ENCODE measurements around the gene C2CD4B. TPM values are rescaled to one million over a fixed set of nuclear protein-coding genes. Genes with fewer than 3 reads are reported as not detected.

The C2CD4B gene, protein sequence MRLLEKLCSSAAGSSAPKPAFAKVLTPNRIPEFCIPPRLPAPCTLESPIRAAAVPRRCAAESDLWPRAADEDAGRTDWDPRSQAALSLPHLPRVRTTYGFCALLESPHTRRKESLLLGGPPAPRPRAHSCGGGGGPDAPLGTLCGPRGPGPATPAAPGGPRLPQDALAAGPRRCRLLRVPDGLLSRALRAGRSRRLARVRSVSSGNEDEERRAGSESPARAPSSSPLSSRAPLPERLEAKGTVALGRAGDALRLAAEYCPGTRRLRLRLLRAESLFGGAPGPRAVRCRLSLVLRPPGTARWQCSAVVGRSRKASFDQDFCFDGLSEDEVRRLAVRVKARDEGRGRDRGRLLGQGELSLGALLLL
- total RNA-seq, result 0.09 TPM in 1 of 2 replicates, not detected in the other

GRCh38 chr15:62165104-62165792, at the start of gene C2CD4B:
C2CD4B (minus strand) TSS chr15:62165285; CDS start chr15:62164984, 301 bp downstream.
- intact Hi-C loops (cut with micrococcal nuclease), result no loop called here

- intact Hi-C loops (cut with micrococcal nuclease), result no loop called here
These were observed 47.7 kb upstream of the C2CD4B start for GRCh38 chr15:62212741-62213140.

DNA sequence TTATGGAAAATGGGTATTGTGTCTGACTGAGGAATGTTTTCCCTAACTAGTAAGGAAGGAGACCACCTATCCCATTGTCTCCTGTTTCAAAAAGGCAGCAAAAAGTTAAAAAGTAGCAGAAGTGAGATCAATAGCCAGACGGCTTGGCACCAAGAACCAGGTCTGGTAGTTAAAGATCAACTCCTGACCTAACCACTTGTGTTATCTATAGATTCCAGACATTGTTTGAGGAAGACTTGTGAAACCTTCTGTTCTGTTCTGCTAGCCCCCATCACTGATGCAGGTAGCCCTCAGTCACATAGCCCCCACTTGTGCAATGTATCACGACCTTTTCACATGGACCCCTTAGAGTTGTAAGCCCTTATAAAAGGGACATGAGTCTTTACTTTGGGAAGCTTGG, 46.3 kb upstream of the C2CD4B start:
- intact Hi-C loops (cut with micrococcal nuclease), result no loop called here

- intact Hi-C loops (cut with micrococcal nuclease), result no loop called here
These were observed 44.7 kb upstream of the C2CD4B start for GRCh38 chr15:62209821-62210220.

DNA sequence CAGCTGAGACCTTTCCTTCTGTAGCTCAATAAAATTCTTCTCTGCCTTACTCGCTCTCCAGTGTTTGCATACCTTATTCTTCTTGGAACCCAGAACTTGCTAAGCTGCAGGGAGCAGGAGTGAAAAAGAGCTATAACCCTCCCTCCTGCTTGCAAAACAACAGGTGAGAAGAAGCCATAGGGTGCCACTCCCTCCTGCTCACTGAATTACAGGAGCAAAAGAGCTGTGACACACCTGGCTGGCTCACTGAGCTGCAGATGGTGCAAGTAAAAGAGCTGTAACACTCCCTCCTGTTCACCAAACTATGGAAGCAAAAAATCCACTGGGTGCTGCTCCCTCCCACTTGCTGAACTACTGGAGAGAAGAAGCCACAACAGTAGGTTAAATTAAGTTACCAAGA, 44.2 kb upstream of the C2CD4B start:
- intact Hi-C loops (cut with micrococcal nuclease), result no loop called here

DNA sequence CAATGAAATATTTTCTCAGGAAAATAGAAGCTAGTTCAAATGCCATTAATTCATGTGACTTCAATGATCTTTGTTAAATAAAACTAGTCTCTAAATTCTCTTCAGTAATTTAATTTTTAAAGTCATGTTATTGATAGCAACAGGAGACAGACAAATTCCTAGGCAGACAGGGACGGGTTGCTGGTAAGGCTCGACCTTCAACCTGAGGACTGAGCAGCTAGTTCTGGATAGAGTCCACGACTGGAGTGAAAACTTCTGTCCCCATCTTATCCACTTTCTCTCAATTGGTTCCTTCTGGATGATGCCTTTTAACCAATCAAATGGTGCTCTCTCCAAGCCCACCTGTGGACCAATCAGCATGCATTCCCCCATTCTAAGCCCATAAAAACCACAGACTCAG, 43.8 kb upstream of the C2CD4B start:
- intact Hi-C loops (cut with micrococcal nuclease), result no loop called here

GRCh38 chr15:62208367-62208766, 43.3 kb upstream of the C2CD4B start:
- intact Hi-C loops (cut with micrococcal nuclease), result no loop called here

- intact Hi-C loops (cut with micrococcal nuclease), result no loop called here
These were observed 25.6 kb upstream of the C2CD4B start for GRCh38 chr15:62190675-62191074.

DNA sequence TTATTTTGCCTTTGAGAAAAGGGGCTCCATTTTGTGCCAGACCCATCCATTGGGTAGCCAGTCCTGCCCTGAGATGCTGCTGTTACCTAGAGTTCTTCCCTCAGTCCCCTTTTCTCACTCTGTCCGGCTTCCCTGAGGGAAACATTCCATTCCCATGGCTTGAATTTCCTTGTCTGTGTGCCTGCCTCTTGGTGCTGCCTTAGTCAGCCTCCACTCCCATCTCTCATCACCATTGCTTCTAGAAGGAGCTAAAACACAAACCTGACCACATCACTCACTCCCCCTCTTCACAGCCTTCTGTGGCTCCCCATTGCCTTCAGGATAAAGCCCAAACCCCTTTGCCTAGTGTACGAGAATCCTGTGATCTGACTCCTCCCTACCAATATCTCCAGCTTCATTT, 25.2 kb upstream of the C2CD4B start:
- intact Hi-C loops (cut with micrococcal nuclease), result no loop called here

DNA sequence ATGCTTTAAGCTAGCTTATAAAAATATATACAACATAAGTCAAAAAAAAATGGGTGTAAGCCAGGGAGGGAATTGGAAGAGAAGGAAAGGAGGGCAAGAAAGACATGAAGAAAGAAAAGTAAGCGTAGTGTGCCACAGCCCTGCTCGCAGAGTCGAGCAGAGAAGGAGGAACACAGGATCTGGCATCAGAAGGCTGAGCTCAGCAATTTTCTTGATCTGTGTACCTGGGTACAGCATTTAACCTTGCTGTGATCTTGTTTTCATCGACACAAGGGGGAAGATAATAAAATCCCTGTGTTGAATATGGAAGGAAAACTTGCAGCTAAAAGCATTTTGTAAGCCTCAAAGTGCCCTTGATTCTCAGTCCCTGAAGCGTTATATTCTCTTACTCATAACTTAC, 23.7 kb upstream of the C2CD4B start:
- intact Hi-C loops (cut with micrococcal nuclease), result no loop called here

- intact Hi-C loops (cut with micrococcal nuclease), result no loop called here
These were observed 22.8 kb upstream of the C2CD4B start for GRCh38 chr15:62187910-62188309.

GRCh38 chr15:62187425-62187824, 22.3 kb upstream of the C2CD4B start:
- intact Hi-C loops (cut with micrococcal nuclease), result no loop called here

- intact Hi-C loops (cut with micrococcal nuclease), result no loop called here
These were observed 21.5 kb upstream of the C2CD4B start for GRCh38 chr15:62186578-62186977.

DNA sequence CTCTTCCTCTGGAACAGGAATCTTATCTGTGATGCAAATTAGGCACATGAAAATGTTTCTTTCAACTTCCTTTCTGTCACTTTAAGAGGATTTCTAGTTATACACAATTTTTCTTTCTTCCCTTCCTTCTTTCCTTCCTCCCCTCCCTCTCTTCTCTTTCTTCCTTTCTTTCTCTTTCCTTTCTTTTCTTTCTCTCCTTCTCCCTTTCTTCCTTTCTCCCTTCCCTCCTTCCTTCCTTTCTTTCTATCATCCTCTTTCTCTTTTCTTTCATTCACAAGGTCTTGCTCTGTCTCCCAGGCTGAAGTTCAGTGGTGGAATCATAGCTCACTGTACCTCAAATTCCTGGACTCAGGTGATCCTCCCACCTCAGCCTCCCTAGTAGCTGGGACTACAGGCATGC, 18.0 kb upstream of the C2CD4B start:
- intact Hi-C loops (cut with micrococcal nuclease), result no loop called here

GRCh38 chr15:62173215-62173614, 8.1 kb upstream of the C2CD4B start:
- intact Hi-C loops (cut with micrococcal nuclease), result no loop called here

DNA sequence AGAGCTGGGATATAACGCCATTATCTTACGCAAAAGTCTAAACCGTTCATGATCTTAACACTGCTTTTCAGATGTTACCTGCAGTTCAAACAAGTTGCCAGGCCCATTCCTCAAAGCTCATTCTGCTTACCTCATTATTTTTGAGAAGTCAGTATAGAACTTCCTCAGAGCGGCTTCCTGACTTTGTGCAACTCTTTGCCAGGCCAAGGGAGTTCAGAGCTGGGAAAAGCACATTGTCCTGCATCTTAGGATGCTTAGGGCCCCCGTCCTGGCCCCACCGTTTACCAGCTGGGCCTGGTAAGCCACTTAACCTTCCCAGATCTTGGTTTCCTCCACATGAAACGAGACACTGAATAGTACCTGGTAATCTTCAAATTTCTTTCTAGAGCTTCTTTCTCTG, 6.8 kb upstream of the C2CD4B start:
- intact Hi-C loops (cut with micrococcal nuclease), result no loop called here

DNA sequence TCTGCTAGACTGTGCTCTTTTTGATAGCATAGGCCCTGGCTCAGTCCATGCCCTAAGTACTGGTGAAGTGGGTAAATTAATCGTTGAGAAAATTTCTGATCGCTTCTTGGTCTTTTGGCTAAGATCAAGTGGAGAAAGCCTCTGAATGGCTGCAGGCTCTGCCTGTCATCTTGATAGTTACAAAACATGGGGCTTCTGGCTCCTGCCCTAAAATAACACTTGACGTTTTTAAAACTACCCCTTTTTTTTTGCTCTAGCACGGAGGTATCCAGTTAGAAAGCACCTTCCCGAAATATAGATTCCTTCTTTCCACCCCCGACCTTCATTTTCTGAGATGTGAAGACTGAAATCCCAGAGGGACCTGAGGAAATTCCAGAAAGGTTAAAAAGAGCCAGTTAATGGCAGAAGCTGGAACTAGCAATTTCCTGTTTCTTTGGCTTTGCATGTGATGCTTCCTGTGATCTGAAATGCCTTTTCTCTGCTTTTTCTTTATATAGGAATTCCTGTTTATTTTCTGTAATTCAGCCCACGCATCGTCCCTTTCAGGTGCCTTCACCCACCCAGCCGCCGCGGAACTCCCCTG, 799 bp upstream of the C2CD4B start:
- intact Hi-C loops (cut with micrococcal nuclease), result no loop called here

DNA sequence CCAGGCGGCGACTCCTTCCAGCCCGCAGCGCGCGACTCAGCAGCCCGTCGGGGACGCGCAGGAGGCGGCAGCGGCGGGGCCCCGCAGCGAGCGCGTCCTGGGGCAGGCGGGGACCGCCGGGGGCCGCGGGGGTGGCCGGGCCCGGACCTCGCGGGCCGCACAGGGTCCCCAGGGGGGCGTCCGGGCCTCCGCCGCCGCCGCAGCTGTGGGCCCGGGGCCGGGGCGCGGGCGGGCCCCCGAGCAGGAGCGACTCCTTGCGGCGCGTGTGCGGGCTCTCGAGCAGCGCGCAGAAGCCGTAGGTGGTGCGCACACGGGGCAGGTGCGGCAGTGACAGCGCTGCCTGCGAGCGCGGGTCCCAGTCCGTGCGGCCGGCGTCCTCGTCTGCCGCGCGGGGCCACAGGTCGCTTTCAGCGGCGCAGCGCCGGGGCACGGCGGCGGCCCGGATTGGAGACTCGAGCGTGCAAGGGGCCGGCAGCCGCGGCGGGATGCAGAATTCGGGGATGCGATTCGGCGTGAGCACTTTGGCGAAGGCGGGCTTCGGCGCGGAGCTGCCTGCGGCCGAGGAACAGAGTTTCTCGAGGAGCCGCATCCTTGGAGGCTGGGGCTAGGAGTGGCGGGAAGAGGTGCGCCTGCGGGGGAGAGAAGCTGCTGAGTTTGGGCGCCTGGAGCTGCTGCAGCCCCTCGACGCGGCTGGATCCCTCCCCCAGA, 535 bp downstream of the C2CD4B start:
- intact Hi-C loops (cut with micrococcal nuclease), result no loop called here

DNA sequence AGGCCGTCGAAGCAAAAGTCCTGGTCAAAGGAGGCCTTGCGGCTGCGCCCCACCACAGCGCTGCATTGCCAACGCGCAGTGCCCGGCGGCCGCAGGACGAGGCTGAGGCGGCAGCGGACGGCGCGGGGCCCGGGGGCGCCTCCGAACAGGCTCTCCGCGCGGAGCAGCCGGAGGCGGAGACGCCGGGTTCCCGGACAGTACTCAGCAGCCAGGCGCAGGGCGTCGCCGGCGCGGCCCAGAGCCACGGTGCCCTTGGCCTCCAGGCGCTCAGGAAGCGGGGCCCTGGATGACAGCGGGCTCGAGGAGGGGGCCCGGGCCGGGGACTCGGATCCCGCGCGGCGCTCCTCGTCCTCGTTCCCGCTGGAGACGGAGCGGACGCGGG, 1.1 kb downstream of the C2CD4B start:
- intact Hi-C loops (cut with micrococcal nuclease), result no loop called here

- intact Hi-C loops (cut with micrococcal nuclease), result no loop called here
These were observed 1.6 kb downstream of the C2CD4B start for GRCh38 chr15:62163397-62164013.

DNA sequence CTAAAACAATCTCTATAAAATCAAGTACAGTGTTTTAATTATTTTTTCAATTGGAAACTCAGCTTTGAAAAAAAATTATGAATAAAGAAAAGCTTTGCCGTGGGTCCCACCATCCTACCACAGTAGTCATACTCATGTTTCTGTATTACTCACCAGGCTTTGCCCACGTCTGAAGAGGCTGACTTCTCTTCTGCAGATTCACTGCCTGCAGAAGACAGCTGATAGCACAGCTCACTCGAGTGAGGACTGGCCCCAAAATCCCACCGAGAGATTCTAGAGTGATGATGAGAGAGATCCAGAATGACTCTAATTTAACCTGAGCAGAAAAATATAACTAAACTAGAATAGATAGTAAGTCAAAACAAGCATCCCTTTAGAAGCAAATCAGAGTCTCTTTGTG, 11.9 kb downstream of the C2CD4B start:
- intact Hi-C loops (cut with micrococcal nuclease), result no loop called here

DNA sequence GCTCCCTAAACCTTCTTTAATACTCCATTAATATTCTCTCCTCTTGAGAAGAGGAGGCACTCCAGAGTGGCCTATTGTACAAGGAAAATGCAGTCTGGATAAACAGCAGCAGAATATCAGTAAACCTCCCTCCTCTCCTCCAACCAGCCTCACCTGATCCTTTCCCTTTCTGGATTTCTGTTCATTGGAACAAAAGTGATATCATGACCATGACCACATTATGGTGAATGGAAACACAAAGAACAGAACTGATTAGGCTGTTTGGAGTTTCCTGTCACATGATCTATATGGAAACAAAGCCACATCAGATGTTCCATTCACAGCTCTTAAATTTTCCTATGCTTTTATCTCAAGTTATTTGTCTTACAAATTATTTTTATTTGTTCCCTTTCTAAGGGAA, 14.6 kb downstream of the C2CD4B start:
- intact Hi-C loops (cut with micrococcal nuclease), result no loop called here
